Medulla oblongata (tissue), 1 donor: ENCODE data around the gene POU3F1.

Experiments
- DNase-seq: peaks from one replicate; pipeline ENCODE4 v3.0.0-alpha.2; 2015; ENCODE audit errors: extremely low spot score

Gene POU3F1

GRCh38 chr1:38046333-38046883, at the start of gene POU3F1:
POU3F1 (minus strand) TSS chr1:38046793; CDS start chr1:38046743, 50 bp downstream.
- no peak for DNase-seq

- no peak for DNase-seq
Observed at GRCh38 chr1:38095454-38095931, 48.9 kb upstream of the POU3F1 start.

GRCh38 chr1:38094711-38095290, 48.2 kb upstream of the POU3F1 start:
- DNase-seq, result no peak

GRCh38 chr1:38093569-38094520, 47.3 kb upstream of the POU3F1 start:
- DNase-seq, result no peak

- DNase-seq, result no peak
Observed at GRCh38 chr1:38092256-38092655, 45.7 kb upstream of the POU3F1 start.

GRCh38 chr1:38090796-38091195, 44.2 kb upstream of the POU3F1 start:
- no peak for DNase-seq

- DNase-seq, result no peak
Observed at GRCh38 chr1:38089712-38090360, 43.2 kb upstream of the POU3F1 start.

GRCh38 chr1:38088791-38089190, 42.2 kb upstream of the POU3F1 start:
- DNase-seq, result no peak

DNA sequence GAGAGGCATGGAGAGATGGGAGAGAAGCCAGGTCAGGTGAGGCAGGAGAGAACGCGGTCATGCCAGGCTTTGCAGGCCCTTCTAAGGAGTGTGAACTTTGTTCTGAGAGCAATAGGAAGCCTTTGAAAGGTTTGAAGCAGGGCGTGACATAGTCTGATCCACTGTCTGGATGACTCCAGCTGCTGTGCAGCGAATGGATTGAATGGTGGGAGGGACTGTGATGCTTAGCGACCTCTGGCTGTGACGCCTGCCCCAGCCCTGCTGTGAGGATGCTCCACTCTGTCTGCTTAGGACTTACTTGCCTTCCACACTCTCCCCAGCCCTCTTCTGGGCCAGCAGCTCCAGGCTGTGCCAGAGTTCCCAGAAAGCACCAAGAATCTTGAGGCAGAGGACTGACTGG, 41.8 kb upstream of the POU3F1 start:
- DNase-seq, result no peak

- DNase-seq, result no peak
Observed at GRCh38 chr1:38087676-38088075, 41.1 kb upstream of the POU3F1 start.

DNA sequence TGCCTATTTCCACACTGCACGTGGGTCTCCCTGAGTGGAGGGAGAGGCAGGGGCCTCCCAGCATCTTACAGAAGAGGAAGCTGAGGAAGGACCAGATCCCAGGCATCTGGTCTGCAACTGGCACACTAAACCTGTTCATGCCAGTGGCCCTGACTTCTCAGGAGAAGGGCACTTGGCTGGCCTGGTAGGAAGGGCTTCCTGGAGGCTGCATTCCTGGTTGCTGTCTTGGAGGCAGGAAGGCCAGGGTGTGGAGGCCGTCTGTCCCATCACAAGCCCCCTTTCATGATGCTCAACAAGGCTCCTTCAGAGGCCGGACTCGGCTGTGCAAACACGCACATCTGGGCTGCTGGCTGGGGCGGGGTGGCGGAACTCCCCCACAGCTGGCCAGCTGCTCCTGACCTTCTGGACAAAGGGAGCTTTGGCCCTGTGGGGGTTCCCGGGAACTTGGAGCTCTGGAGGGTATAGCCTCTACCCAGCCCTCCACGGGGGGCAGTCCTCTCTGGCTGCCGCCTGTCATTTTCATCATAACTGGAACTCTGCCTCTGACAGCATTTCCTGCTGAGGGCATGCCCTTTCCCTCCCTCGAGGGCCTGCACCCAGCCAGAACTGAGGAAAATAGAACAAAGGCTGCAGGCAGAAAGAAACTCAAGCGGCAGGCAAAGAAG, 39.2 kb upstream of the POU3F1 start:
- DNase-seq, result no peak

GRCh38 chr1:38084700-38085099, 38.1 kb upstream of the POU3F1 start:
- DNase-seq, result peak; percentile 26

DNA sequence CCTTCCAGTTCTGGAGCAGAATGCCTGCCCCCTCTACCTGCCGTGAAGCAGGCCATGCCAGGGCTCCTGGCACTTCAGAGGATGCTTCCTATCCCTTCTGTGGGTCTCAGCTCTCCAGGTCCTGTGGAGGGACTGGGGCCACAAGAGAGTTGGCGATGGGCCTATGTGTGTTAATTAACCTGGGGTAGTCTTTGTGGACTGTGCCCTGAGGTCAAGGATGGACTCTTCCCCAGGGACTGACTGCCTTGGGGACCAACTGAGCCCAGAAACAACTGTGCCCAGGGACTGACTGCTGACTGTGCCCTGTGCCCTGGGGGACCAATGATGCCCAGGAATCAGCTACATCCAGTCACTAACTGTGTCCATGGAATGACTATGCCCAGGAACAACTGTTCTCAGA, 37.5 kb upstream of the POU3F1 start:
- DNase-seq, result no peak

DNA sequence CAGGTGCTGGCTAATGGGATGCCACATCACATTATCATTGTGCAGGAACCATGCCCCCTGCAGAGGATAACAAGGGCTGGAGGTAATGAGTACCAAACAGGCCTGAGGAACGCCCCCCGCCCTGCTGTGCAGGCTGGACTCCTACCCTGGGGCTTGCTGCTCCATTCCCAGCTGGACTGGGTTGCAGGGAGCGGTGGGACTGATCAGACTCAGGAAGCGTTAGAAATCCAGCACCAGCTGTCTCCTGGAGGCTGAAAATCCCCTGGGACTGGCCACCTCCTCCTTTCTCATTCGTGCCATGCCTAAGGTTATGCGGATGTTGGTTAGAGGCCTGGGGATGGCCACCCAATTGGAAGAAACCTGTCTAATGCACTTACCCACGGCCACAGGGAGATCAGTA, 36.9 kb upstream of the POU3F1 start:
- DNase-seq, result no peak

DNA sequence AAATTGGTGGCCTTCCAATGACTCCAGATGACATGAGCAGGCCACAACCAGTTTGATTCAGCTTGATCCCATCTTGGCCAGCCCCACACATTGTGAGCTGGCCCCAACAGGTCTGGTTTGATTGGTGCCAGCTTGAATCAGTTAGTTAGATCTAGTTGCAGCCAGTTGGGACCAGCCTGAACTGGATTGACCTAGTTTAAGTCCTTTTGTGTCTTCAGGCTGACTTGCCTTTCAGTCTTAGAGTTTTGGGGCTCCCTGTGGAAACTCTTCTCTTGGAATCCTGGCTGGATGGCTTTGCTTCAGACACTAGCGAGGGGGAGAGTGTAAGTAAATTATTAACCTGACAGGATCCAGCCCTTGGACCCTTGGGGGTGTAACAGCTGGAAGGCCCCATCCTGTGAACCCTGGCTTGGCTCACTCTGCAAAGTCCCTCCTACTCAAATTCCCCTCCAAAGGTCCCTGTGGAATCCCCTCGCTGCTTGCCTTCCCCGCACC, 36.2 kb upstream of the POU3F1 start:
- DNase-seq, result no peak

DNA sequence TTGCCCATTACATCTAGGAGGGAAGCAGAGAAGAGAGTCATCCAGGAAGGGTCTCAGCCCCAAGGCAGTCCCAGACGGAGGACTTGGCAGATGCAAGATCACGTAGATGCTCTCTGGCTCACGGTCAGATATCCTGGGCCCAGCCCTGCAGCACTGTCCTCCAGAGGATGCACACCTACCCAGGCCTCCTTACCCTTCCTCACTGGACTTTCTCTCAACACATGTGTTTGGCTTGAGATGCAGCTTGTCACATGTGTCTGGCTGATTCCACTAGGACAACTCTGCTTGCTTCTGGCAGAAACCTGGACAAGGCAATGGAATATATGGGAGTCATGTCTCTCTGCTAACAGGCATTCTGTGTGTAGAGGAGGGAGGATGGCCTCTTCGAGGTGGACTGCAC, 32.4 kb upstream of the POU3F1 start:
- DNase-seq, result no peak

GRCh38 chr1:38077523-38078147, 31.0 kb upstream of the POU3F1 start:
- DNase-seq, result no peak

DNA sequence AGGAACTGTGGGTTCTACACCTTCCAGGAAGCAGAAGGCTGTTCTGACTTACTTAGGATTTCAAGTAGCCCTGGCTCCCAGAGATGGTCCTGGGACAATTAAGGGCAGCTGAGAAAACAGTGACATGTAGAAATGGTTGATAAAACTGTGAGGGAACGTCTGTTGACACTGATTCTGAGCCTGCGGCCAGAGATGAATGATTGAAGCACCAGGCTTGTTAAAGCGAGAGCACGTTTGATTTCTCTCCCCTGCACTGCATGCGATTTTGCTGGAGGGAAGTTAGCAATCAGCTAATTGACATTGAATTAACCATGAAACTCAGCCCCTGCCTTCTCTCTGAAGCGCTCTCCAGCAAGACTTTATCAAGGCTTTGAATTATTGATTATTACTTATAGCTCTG, 29.9 kb upstream of the POU3F1 start:
- no peak for DNase-seq

DNA sequence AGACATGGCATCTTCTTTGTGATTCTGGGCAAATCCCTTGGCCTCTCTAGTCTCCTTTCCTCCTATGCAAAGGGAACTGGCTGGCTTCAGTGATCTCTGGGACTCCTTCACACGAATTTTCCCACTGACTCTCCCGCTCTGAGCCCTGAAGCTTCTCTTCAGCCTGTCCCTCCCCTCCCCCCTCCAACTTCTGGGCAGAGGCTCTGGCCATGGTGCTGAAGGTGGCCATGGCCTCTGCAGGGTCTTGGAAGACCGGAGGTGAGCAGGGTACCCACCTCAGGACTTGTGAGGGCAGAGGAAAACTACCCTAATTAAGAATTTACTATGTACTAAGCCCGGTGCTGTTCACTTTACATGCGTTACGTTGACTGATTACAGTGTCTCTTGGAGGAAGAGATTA, 29.4 kb upstream of the POU3F1 start:
- DNase-seq, result peak; percentile 8

GRCh38 chr1:38075191-38075590, 28.6 kb upstream of the POU3F1 start:
- DNase-seq, result no peak

DNA sequence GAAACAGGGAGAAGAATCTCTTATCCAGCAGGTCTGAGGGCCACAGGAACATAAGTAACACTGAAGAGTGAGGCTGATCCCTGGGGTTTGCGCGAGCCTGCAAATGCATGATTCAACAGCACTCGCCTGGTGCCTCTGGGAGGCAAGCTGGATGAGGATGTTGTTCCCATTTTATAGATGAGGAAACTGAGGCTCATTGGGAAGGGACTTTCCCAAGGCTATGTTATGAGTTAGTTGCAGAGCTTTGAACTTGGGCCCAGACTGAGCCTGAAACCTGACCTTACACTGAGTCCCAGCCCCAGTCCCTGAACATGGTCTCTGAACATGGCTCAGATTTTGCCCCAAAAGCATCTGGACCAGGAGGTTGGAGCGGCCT, 27.7 kb upstream of the POU3F1 start:
- DNase-seq, result no peak
